ENCODE measurements around the gene DYNLT4.
"Not testable (repeated sequence)": the region's sequence is repeated elsewhere in the genome, so short reads cannot be mapped to it uniquely, and the experiment has no call there.

DYNLT4 gene

GRCh38 chr1:44810101-44810761 is 3.1 kb upstream of the DYNLT4 start:
- H3K4me3 ChIP-seq (ENCODE audit: low read depth, low read length), result no peak overlapping the region

GRCh38 chr1:44808938-44809917 is 2.1 kb upstream of the DYNLT4 start:
- no peak overlapping the region for H3K4me3 ChIP-seq (ENCODE audit: low read depth, low read length)

- H3K4me3 ChIP-seq (ENCODE audit: low read depth, low read length), result no peak within 1 kb of the TSS
Observed at GRCh38 chr1:44808063-44808937, 1.1 kb upstream of the DYNLT4 start, which contains the start of gene BTBD19. Gene BTBD19, plus strand, starts transcription at chr1:44808523. Its CDS starts 298 bp downstream, at chr1:44808821.

- no peak overlapping the region for H3K4me3 ChIP-seq (ENCODE audit: low read depth, low read length)
Observed at GRCh38 chr1:44807364-44808062, 362 bp upstream of the DYNLT4 start.

GRCh38 chr1:44806025-44806703 is 987 bp downstream of the DYNLT4 start:
- H3K4me3 ChIP-seq (ENCODE audit: low read depth, low read length), result no peak overlapping the region

GRCh38 chr1:44805311-44806024 is 1.7 kb downstream of the DYNLT4 start:
- H3K4me3 ChIP-seq (ENCODE audit: low read depth, low read length), result no peak overlapping the region

GRCh38 chr1:44803312-44804095 is 3.6 kb downstream of the DYNLT4 start:
- H3K4me3 ChIP-seq (ENCODE audit: low read depth, low read length), result no peak overlapping the region

GRCh38 chr1:44803062-44803311 is 4.2 kb downstream of the DYNLT4 start:
- no peak overlapping the region for H3K4me3 ChIP-seq (ENCODE audit: low read depth, low read length)

GRCh38 chr1:44802306-44803061 is 4.7 kb downstream of the DYNLT4 start:
- H3K4me3 ChIP-seq (ENCODE audit: low read depth, low read length), result no peak overlapping the region

GRCh38 chr1:44801491-44802305 is 5.5 kb downstream of the DYNLT4 start:
- H3K4me3 ChIP-seq (ENCODE audit: low read depth, low read length), result peak overlapping the region; percentile 17

- peak within 1 kb of the TSS; percentile 72 for H3K4me3 ChIP-seq (ENCODE audit: low read depth, low read length)
Observed at GRCh38 chr1:44799770-44800584, 7.2 kb downstream of the DYNLT4 start, which contains the start of gene PLK3. Gene PLK3, plus strand, starts transcription at chr1:44800377. Its CDS starts 87 bp downstream, at chr1:44800464.

- no peak overlapping the region for H3K4me3 ChIP-seq (ENCODE audit: low read depth, low read length)
Observed at GRCh38 chr1:44798481-44799365, 8.4 kb downstream of the DYNLT4 start.

GRCh38 chr1:44797886-44798285 is 9.3 kb downstream of the DYNLT4 start:
- not testable (repeated sequence) for H3K4me3 ChIP-seq (ENCODE audit: low read depth, low read length)

GRCh38 chr1:44792736-44793502 is 14.2 kb downstream of the DYNLT4 start:
- no peak overlapping the region for H3K4me3 ChIP-seq (ENCODE audit: low read depth, low read length)

Data from iPS-11a (cell line).